ENCODE results near the gene HS6ST1. TPM values are rescaled to one million over a fixed set of nuclear protein-coding genes. Genes with fewer than 3 reads are reported as not detected.

The HS6ST1 gene
- total and polyA plus RNA-seq, 7 experiments from 2014 or later = 1.6 to 14.3 (median 11.3) TPM

- CTCF ChIA-PET = no interaction called here
- Mint-ChIP-seq H3K4me1 (no peaks in the 10 kb centered on the region), H3K27ac (no peak overlapping the region), H3K36me3 (no peaks in the 10 kb centered on the region), H3K27me3 (peaks cover 0 to 9% (median 3%) of the 10 kb centered on the region in 5 donors), H3K9me3 (peaks cover 0 to 10% (median 0%) of the 10 kb centered on the region in 11 donors), H3K4me3 (no peak overlapping the region)
- Histone ChIP-seq H3K36me3 (ENCODE audit: control insufficient read depth in 2 of 3, insufficient read depth in 3 of 3, low read length in 3 of 3) (no peaks in the 10 kb centered on the region), H3K27me3 (ENCODE audit: control insufficient read depth in 2 of 2, insufficient read depth in 2 of 2, low read length in 2 of 2) (no peaks in the 10 kb centered on the region), H3K9me3 (ENCODE audit: control insufficient read depth in 2 of 3, low read length in 3 of 3) (no peaks in the 10 kb centered on the region), H3K4me1 (ENCODE audit: control insufficient read depth in 2 of 2, insufficient read depth in 2 of 2, low read length in 2 of 2) (no peaks in the 10 kb centered on the region), H3K27ac (ENCODE audit: low read depth, low read length) (no peak overlapping the region), H3K4me3 (ENCODE audit: low read length) (no peak overlapping the region)
- DNase-seq (no peak), ATAC-seq (no peak)
- intact Hi-C loops (cut with micrococcal nuclease) = no loop called here
- POLR2A ChIA-PET = no interaction called here
Observed at GRCh38 chr2:128357506-128358370, 39.1 kb upstream of the HS6ST1 start.

- Mint-ChIP-seq H3K9me3 (peaks cover 0 to 20% (median 8%) of the 10 kb centered on the region in 11 donors), H3K4me3 (no peak overlapping the region), H3K36me3 (no peaks in the 10 kb centered on the region), H3K4me1 (no peaks in the 10 kb centered on the region), H3K27me3 (peaks cover 0 to 9% (median 3%) of the 10 kb centered on the region in 5 donors), H3K27ac (no peak overlapping the region)
- CTCF ChIA-PET = no interaction called here
- POLR2A ChIA-PET = no interaction called here
- Histone ChIP-seq H3K27me3 (ENCODE audit: control insufficient read depth in 2 of 2, insufficient read depth in 2 of 2, low read length in 2 of 2) (no peaks in the 10 kb centered on the region), H3K4me3 (ENCODE audit: low read length) (no peak overlapping the region), H3K4me1 (ENCODE audit: control insufficient read depth in 2 of 2, insufficient read depth in 2 of 2, low read length in 2 of 2) (no peaks in the 10 kb centered on the region), H3K9me3 (ENCODE audit: control insufficient read depth in 2 of 3, low read length in 3 of 3) (peaks cover 0 to 5% (median 0%) of the 10 kb centered on the region in 3 experiments), H3K27ac (ENCODE audit: low read depth, low read length) (no peak overlapping the region), H3K36me3 (ENCODE audit: control insufficient read depth in 2 of 3, insufficient read depth in 3 of 3, low read length in 3 of 3) (no peaks in the 10 kb centered on the region)
- DNase-seq (no peak), ATAC-seq (no peak)
- intact Hi-C loops (cut with micrococcal nuclease) = no loop called here
Observed at GRCh38 chr2:128356127-128356526, 37.5 kb upstream of the HS6ST1 start.

GRCh38 chr2:128354726-128355470 is 36.2 kb upstream of the HS6ST1 start:
- H3K9me3 Mint-ChIP-seq = peaks cover 0 to 32% (median 11%) of the 10 kb centered on the region in 11 donors
- no peak overlapping the region for H3K4me3 ChIP-seq (ENCODE audit: low read length)
- no peaks in the 10 kb centered on the region for H3K27me3 ChIP-seq (ENCODE audit: control insufficient read depth in 2 of 2, insufficient read depth in 2 of 2, low read length in 2 of 2)
- H3K36me3 ChIP-seq (ENCODE audit: control insufficient read depth in 2 of 3, insufficient read depth in 3 of 3, low read length in 3 of 3) = no peaks in the 10 kb centered on the region
- ATAC-seq = no peak
- POLR2A ChIA-PET = no interaction called here
- no peaks in the 10 kb centered on the region for H3K4me1 ChIP-seq (ENCODE audit: control insufficient read depth in 2 of 2, insufficient read depth in 2 of 2, low read length in 2 of 2)
- H3K9me3 ChIP-seq (ENCODE audit: control insufficient read depth in 2 of 3, low read length in 3 of 3) = peaks cover 0 to 5% (median 0%) of the 10 kb centered on the region in 3 experiments
- no peak overlapping the region for H3K27ac Mint-ChIP-seq
- H3K36me3 Mint-ChIP-seq = no peaks in the 10 kb centered on the region
- H3K27me3 Mint-ChIP-seq = peaks cover 0 to 7% (median 4%) of the 10 kb centered on the region in 5 donors
- H3K4me3 Mint-ChIP-seq = no peak overlapping the region
- DNase-seq = no peak
- H3K27ac ChIP-seq (ENCODE audit: low read depth, low read length) = no peak overlapping the region
- CTCF ChIA-PET = no interaction called here
- no peaks in the 10 kb centered on the region for H3K4me1 Mint-ChIP-seq
- intact Hi-C loops (cut with micrococcal nuclease) = no loop called here

- Mint-ChIP-seq H3K4me3 (no peak overlapping the region), H3K27me3 (peaks cover 0 to 8% (median 5%) of the 10 kb centered on the region in 5 donors), H3K9me3 (peaks cover 0 to 32% (median 11%) of the 10 kb centered on the region in 11 donors), H3K4me1 (no peaks in the 10 kb centered on the region), H3K36me3 (no peaks in the 10 kb centered on the region), H3K27ac (no peak overlapping the region)
- H3K27ac ChIP-seq (ENCODE audit: low read depth, low read length) = no peak overlapping the region
- ChIA-PET CTCF (no interaction called here), POLR2A (no interaction called here)
- intact Hi-C loops (cut with micrococcal nuclease) = no loop called here
- H3K27me3 ChIP-seq (ENCODE audit: control insufficient read depth in 2 of 2, insufficient read depth in 2 of 2, low read length in 2 of 2) = no peaks in the 10 kb centered on the region
- no peak for DNase-seq
- ATAC-seq = no peak
- no peaks in the 10 kb centered on the region for H3K4me1 ChIP-seq (ENCODE audit: control insufficient read depth in 2 of 2, insufficient read depth in 2 of 2, low read length in 2 of 2)
- no peak overlapping the region for H3K4me3 ChIP-seq (ENCODE audit: low read length)
- no peaks in the 10 kb centered on the region for H3K36me3 ChIP-seq (ENCODE audit: control insufficient read depth in 2 of 3, insufficient read depth in 3 of 3, low read length in 3 of 3)
- H3K9me3 ChIP-seq (ENCODE audit: control insufficient read depth in 2 of 3, low read length in 3 of 3) = peaks cover 0 to 5% (median 0%) of the 10 kb centered on the region in 3 experiments
Observed at GRCh38 chr2:128354161-128354560, 35.5 kb upstream of the HS6ST1 start.

- peaks cover 0 to 32% (median 11%) of the 10 kb centered on the region in 11 donors for H3K9me3 Mint-ChIP-seq
- no peak overlapping the region for H3K27ac ChIP-seq (ENCODE audit: low read depth, low read length)
- H3K4me3 Mint-ChIP-seq = no peak overlapping the region
- intact Hi-C loops (cut with micrococcal nuclease) = no loop called here
- H3K4me3 ChIP-seq (ENCODE audit: low read length) = no peak overlapping the region
- peaks cover 0 to 5% (median 0%) of the 10 kb centered on the region in 3 experiments for H3K9me3 ChIP-seq (ENCODE audit: control insufficient read depth in 2 of 3, low read length in 3 of 3)
- no peaks in the 10 kb centered on the region for H3K36me3 Mint-ChIP-seq
- H3K27ac Mint-ChIP-seq = no peak overlapping the region
- no peaks in the 10 kb centered on the region for H3K4me1 Mint-ChIP-seq
- POLR2A ChIA-PET = no interaction called here
- H3K4me1 ChIP-seq (ENCODE audit: control insufficient read depth in 2 of 2, insufficient read depth in 2 of 2, low read length in 2 of 2) = no peaks in the 10 kb centered on the region
- H3K27me3 Mint-ChIP-seq = peaks cover 0 to 10% (median 5%) of the 10 kb centered on the region in 5 donors
- H3K27me3 ChIP-seq (ENCODE audit: control insufficient read depth in 2 of 2, insufficient read depth in 2 of 2, low read length in 2 of 2) = no peaks in the 10 kb centered on the region
- DNase-seq = no peak
- no peaks in the 10 kb centered on the region for H3K36me3 ChIP-seq (ENCODE audit: control insufficient read depth in 2 of 3, insufficient read depth in 3 of 3, low read length in 3 of 3)
- no peak for ATAC-seq
- CTCF ChIA-PET = no interaction called here
Observed at GRCh38 chr2:128350736-128351135, 32.1 kb upstream of the HS6ST1 start.

GRCh38 chr2:128348701-128349100 is 30.0 kb upstream of the HS6ST1 start:
- DNase-seq = no peak
- Mint-ChIP-seq H3K27ac (no peak overlapping the region), H3K4me3 (no peak overlapping the region), H3K4me1 (no peaks in the 10 kb centered on the region), H3K36me3 (peaks cover 0 to 5% (median 0%) of the 10 kb centered on the region in 5 donors), H3K27me3 (peaks cover 0 to 10% (median 5%) of the 10 kb centered on the region in 5 donors), H3K9me3 (peaks cover 0 to 27% (median 14%) of the 10 kb centered on the region in 11 donors)
- Histone ChIP-seq H3K4me1 (ENCODE audit: control insufficient read depth in 2 of 2, insufficient read depth in 2 of 2, low read length in 2 of 2) (no peaks in the 10 kb centered on the region), H3K27ac (ENCODE audit: low read depth, low read length) (no peak overlapping the region), H3K9me3 (ENCODE audit: control insufficient read depth in 2 of 3, low read length in 3 of 3) (peaks cover 0 to 5% (median 0%) of the 10 kb centered on the region in 3 experiments), H3K4me3 (ENCODE audit: low read length) (no peak overlapping the region), H3K36me3 (ENCODE audit: control insufficient read depth in 2 of 3, insufficient read depth in 3 of 3, low read length in 3 of 3) (no peaks in the 10 kb centered on the region), H3K27me3 (ENCODE audit: control insufficient read depth in 2 of 2, insufficient read depth in 2 of 2, low read length in 2 of 2) (no peaks in the 10 kb centered on the region)
- POLR2A ChIA-PET = no interaction called here
- intact Hi-C loops (cut with micrococcal nuclease) = no loop called here
- no peak for ATAC-seq
- CTCF ChIA-PET = no interaction called here
